ENCODE data around the gene ZNF419. TPM values are rescaled to one million over a fixed set of nuclear protein-coding genes. Genes with fewer than 3 reads are reported as not detected.
A peak's percentile ranks its signal among the peaks of the same experiment; 100 is the strongest.
"Not testable (repeated sequence)": the region's sequence is repeated elsewhere in the genome, so short reads cannot be mapped to it uniquely, and the experiment has no call there.

The ZNF419 gene
- 11.2 and 13.5 TPM in 2 replicates for total RNA-seq (2012; rRNA removed)

- peak within 1 kb of the TSS; percentile 78 for H3K4me2 ChIP-seq (ENCODE audit: low read length)
- peak within 1 kb of the TSS; percentile 97 for H3K4me3 ChIP-seq (ENCODE audit: low read length)
- not testable (repeated sequence) for H3K4me1 ChIP-seq (ENCODE audit: control insufficient read depth, insufficient read depth, low read length); H3K27me3 ChIP-seq (ENCODE audit: control insufficient read depth, insufficient read depth, low read length); H3K9me3 ChIP-seq (replicated peaks; ENCODE audit: low read length)
- peaks cover 19% of the 10 kb centered on the region for H3K36me3 ChIP-seq (ENCODE audit: insufficient read depth, low read length)
- H3K9ac ChIP-seq (ENCODE audit: low read depth, low read length), result peak within 1 kb of the TSS; percentile 94
Observed at GRCh38 chr19:57487477-57488298, at the start of gene ZNF419. Gene ZNF419 (plus strand): TSS chr19:57487750. CDS start chr19:57487951, 201 bp downstream.

GRCh38 chr19:57437931-57438330 lies 49.6 kb upstream of the ZNF419 start:
- H3K4me1 ChIP-seq (ENCODE audit: control insufficient read depth, insufficient read depth, low read length), result peaks cover 11% of the 10 kb centered on the region
- peaks cover 5% of the 10 kb centered on the region for H3K36me3 ChIP-seq (ENCODE audit: insufficient read depth, low read length)
- H3K9ac ChIP-seq (ENCODE audit: low read depth, low read length), result no peak overlapping the region
- H3K27me3 ChIP-seq (ENCODE audit: control insufficient read depth, insufficient read depth, low read length), result no peaks in the 10 kb centered on the region
- H3K4me3 ChIP-seq (ENCODE audit: low read length), result no peak overlapping the region
- no peaks in the 10 kb centered on the region for H3K9me3 ChIP-seq (replicated peaks; ENCODE audit: low read length)
- H3K4me2 ChIP-seq (ENCODE audit: low read length), result no peak overlapping the region

- Histone ChIP-seq H3K4me1 (ENCODE audit: control insufficient read depth, insufficient read depth, low read length) (peaks cover 11% of the 10 kb centered on the region), H3K9ac (ENCODE audit: low read depth, low read length) (no peak overlapping the region), H3K9me3 (replicated peaks; ENCODE audit: low read length) (peaks cover 6% of the 10 kb centered on the region), H3K4me2 (ENCODE audit: low read length) (no peak overlapping the region), H3K27me3 (ENCODE audit: control insufficient read depth, insufficient read depth, low read length) (no peaks in the 10 kb centered on the region), H3K36me3 (ENCODE audit: insufficient read depth, low read length) (peaks cover 15% of the 10 kb centered on the region), H3K4me3 (ENCODE audit: low read length) (no peak overlapping the region)
Observed at GRCh38 chr19:57438925-57439324, 48.6 kb upstream of the ZNF419 start.

DNA sequence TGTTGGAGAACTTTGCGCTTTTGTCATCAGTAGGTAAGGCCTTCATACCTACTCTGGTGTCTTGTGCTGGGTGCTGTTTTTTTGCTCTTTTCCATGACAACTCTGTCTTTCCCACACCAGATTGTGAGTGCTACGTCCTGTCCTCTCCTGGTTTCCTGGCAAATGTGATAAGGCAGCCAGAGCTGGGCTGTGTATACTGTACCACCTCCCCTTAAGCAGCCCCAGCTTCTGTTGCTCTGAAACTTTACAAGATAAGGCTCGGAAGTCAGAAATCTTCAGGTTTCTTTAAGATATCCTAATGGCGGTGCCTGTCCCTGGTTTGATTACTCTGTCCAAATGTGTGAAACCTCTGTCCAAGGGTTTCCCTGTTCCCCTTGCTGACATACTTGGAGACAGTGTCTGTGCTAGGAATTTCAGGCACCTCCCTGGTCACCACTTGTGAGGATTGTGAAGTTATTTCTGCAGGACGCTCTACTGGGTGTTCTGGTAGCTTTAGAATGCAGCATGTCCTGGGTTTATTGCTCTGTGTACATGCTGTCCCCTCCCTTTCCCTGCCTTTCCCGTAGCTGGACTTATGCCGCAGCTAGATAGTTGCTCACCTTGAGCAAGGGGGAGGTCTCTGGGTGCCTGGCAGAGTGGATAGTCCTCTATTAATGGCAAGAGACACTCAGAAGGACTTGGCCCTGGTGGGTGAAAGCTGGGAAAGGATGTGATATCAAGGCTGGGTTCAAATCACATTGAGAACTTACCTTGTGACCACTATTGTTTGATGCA lies 45.4 kb upstream of the ZNF419 start:
- Histone ChIP-seq H3K36me3 (ENCODE audit: insufficient read depth, low read length) (peaks cover 29% of the 10 kb centered on the region), H3K4me1 (ENCODE audit: control insufficient read depth, insufficient read depth, low read length) (peaks cover 3% of the 10 kb centered on the region), H3K9me3 (replicated peaks; ENCODE audit: low read length) (peaks cover 23% of the 10 kb centered on the region), H3K9ac (ENCODE audit: low read depth, low read length) (no peak overlapping the region), H3K4me2 (ENCODE audit: low read length) (no peak overlapping the region), H3K27me3 (ENCODE audit: control insufficient read depth, insufficient read depth, low read length) (no peaks in the 10 kb centered on the region), H3K4me3 (ENCODE audit: low read length) (no peak overlapping the region)

DNA sequence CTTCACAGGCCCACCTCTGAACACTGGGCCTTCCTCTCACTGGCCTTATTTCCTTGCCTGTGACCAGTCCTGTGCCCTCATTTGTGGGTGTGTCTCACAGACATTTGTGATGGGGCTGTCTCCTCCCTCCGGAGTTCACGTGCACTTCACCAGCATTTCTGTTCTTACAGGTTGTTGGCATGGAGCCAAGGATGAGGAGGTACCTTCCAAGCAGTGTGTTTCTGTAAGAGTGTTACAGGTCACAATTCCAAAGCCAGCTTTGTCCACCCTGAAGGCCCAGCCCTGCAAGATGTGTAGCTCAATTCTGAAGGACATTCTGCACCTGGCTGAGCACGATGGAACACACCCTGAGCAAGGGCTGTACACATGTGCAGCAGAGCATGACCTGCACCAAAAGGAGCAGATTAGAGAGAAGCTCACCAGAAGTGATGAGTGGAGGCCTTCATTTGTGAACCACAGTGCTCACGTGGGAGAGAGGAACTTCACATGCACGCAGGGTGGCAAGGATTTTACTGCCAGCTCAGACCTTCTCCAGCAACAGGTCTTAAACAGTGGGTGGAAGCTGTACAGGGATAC lies 44.3 kb upstream of the ZNF419 start:
- H3K27me3 ChIP-seq (ENCODE audit: control insufficient read depth, insufficient read depth, low read length), result no peaks in the 10 kb centered on the region
- H3K9ac ChIP-seq (ENCODE audit: low read depth, low read length), result no peak overlapping the region
- H3K4me1 ChIP-seq (ENCODE audit: control insufficient read depth, insufficient read depth, low read length), result no peaks in the 10 kb centered on the region
- no peak overlapping the region for H3K4me2 ChIP-seq (ENCODE audit: low read length)
- H3K4me3 ChIP-seq (ENCODE audit: low read length), result no peak overlapping the region
- peaks cover 23% of the 10 kb centered on the region for H3K9me3 ChIP-seq (replicated peaks; ENCODE audit: low read length)
- H3K36me3 ChIP-seq (ENCODE audit: insufficient read depth, low read length), result peaks cover 29% of the 10 kb centered on the region

DNA sequence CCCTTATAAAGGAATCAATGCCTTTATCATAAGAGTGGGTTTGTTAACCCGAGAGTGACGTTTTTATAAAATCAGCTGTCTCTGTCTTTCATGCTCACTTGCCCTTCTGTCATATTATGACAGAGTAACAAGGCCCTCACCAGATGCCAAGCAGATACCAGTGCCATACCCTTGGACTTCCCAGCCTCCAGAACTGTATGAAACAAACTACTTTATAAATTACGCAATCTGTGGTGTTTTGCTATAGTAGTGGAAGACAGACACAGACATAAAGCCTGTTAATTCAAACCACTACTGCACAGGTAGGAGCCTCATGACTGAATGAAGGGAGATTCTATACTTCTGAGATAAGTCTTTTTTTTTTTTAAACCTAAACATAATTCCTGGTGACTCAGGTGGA lies 35.2 kb upstream of the ZNF419 start:
- H3K36me3 ChIP-seq (ENCODE audit: insufficient read depth, low read length), result peaks cover 3% of the 10 kb centered on the region
- no peaks in the 10 kb centered on the region for H3K9me3 ChIP-seq (replicated peaks; ENCODE audit: low read length)
- no peak overlapping the region for H3K4me2 ChIP-seq (ENCODE audit: low read length)
- H3K4me1 ChIP-seq (ENCODE audit: control insufficient read depth, insufficient read depth, low read length), result no peaks in the 10 kb centered on the region
- H3K4me3 ChIP-seq (ENCODE audit: low read length), result no peak overlapping the region
- H3K27me3 ChIP-seq (ENCODE audit: control insufficient read depth, insufficient read depth, low read length), result no peaks in the 10 kb centered on the region
- H3K9ac ChIP-seq (ENCODE audit: low read depth, low read length), result no peak overlapping the region

GRCh38 chr19:57465680-57466381 lies 21.7 kb upstream of the ZNF419 start:
- no peak overlapping the region for H3K9ac ChIP-seq (ENCODE audit: low read depth, low read length)
- H3K9me3 ChIP-seq (replicated peaks; ENCODE audit: low read length), result peaks cover 2% of the 10 kb centered on the region

GRCh38 chr19:57466489-57466888 lies 21.1 kb upstream of the ZNF419 start:
- no peak overlapping the region for H3K4me2 ChIP-seq (ENCODE audit: low read length)
- no peak overlapping the region for H3K9ac ChIP-seq (ENCODE audit: low read depth, low read length)
- H3K27me3 ChIP-seq (ENCODE audit: control insufficient read depth, insufficient read depth, low read length), result no peaks in the 10 kb centered on the region
- no peak overlapping the region for H3K4me3 ChIP-seq (ENCODE audit: low read length)
- H3K36me3 ChIP-seq (ENCODE audit: insufficient read depth, low read length), result peaks cover 9% of the 10 kb centered on the region
- peaks cover 8% of the 10 kb centered on the region for H3K9me3 ChIP-seq (replicated peaks; ENCODE audit: low read length)
- no peaks in the 10 kb centered on the region for H3K4me1 ChIP-seq (ENCODE audit: control insufficient read depth, insufficient read depth, low read length)

More at GRCh38 chr19:57465680-57466381, 21.7 kb upstream of the ZNF419 start:
- no peak overlapping the region for H3K4me3 ChIP-seq (ENCODE audit: low read length)
- no peaks in the 10 kb centered on the region for H3K27me3 ChIP-seq (ENCODE audit: control insufficient read depth, insufficient read depth, low read length)
- H3K36me3 ChIP-seq (ENCODE audit: insufficient read depth, low read length), result peaks cover 9% of the 10 kb centered on the region
- H3K4me2 ChIP-seq (ENCODE audit: low read length), result no peak overlapping the region
- H3K4me1 ChIP-seq (ENCODE audit: control insufficient read depth, insufficient read depth, low read length), result no peaks in the 10 kb centered on the region

DNA sequence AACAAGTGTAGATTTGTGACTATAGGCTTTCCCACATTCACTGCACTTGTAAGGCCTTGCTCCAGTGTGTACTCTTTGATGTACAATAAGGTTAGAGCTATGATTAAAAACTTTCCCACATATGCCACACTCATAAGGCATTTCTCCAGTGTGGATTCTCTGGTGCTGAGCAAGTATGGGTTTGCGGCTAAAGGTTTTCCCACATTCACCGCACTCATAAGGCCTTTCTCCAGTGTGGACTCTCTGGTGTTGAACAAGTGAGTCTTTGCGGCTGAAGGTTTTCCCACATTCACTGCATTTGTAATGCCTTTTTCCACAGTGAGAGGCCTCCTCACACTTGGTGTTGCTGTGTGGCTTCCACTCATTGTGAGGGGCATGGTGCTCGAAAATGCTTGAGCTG lies 13.9 kb upstream of the ZNF419 start:
- Histone ChIP-seq H3K27me3 (ENCODE audit: control insufficient read depth, insufficient read depth, low read length) (no peaks in the 10 kb centered on the region), H3K9ac (ENCODE audit: low read depth, low read length) (no peak overlapping the region), H3K9me3 (replicated peaks; ENCODE audit: low read length) (peaks cover 57% of the 10 kb centered on the region), H3K4me3 (ENCODE audit: low read length) (no peak overlapping the region), H3K4me2 (ENCODE audit: low read length) (no peak overlapping the region), H3K36me3 (ENCODE audit: insufficient read depth, low read length) (peaks cover 45% of the 10 kb centered on the region), H3K4me1 (ENCODE audit: control insufficient read depth, insufficient read depth, low read length) (peaks cover 5% of the 10 kb centered on the region)

DNA sequence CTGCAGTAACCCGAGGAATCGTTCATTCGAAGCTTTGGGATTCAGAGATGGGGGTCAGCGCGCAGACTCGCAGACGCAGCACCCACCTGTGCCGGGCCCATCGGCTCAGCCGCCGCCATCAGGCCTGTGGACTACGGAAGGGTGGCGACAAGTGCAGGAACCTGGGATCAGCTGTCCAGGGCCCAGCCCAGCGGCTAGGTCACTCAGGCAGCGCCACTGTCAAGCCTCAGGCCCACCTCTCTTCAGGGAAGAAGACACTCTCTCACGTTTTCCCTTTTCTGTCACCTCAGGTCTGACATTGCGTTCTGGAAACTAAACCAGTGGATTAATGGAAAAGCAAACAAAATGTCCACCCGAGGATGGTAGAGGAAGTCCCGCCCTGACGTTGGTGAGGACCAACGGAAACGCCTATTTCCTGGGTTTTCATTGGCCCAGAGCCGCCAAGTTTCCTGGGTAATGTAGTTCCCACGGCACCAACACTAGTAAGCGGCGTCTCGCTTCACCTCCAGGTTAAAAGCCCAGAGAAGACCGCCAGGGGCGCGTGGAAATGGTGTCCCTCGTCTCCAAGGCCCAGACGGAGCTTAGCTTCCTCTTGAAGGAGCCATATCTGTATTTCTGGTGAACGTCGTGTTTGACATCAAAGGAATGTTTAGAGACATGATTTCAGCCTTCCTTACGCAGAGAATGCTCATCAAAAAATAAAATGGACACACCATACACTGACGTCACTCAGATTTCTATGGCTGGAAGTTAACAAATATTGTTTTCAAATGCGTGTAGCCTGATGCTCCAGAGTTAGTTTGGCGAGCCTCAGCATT lies 10.2 kb upstream of the ZNF419 start, which contains the start of gene ZNF772:
TSS of gene ZNF772 (minus strand) at position 376 of the 818 bp plus-strand sequence. CDS start at position 119, 257 bp downstream.
- H3K9ac ChIP-seq (ENCODE audit: low read depth, low read length), result peak within 1 kb of the TSS; percentile 78
- peak within 1 kb of the TSS; percentile 81 for H3K4me3 ChIP-seq (ENCODE audit: low read length)
- H3K9me3 ChIP-seq (replicated peaks; ENCODE audit: low read length), result peaks cover 40% of the 10 kb centered on the region

More for the DNA sequence above, 10.2 kb upstream of the ZNF419 start, which contains the start of gene ZNF772:
- Histone ChIP-seq H3K4me2 (ENCODE audit: low read length) (peak within 1 kb of the TSS; percentile 79), H3K4me1 (ENCODE audit: control insufficient read depth, insufficient read depth, low read length) (peaks cover 5% of the 10 kb centered on the region), H3K36me3 (ENCODE audit: insufficient read depth, low read length) (peaks cover 40% of the 10 kb centered on the region), H3K27me3 (ENCODE audit: control insufficient read depth, insufficient read depth, low read length) (no peaks in the 10 kb centered on the region)

Measured in skeletal muscle satellite cell (primary cell).